KBM-7 (cell line): Measurements from ENCODE around the gene MANBA.
A peak's percentile ranks its signal among the peaks of the same experiment; 100 is the strongest.
"Not testable (repeated sequence)": the region's sequence is repeated elsewhere in the genome, so short reads cannot be mapped to it uniquely, and the experiment has no call there.

Experiments
- DNase-seq: peaks from one replicate; pipeline ENCODE4 v3.0.0-alpha.2; 2015
- in situ Hi-C: fragments of 300-500 bp; cut with MboI; formaldehyde crosslinking; loops from 2 replicates; pipeline ENCODE4 v1.14.3; 2020; ENCODE audit warnings: low sequenced_read_pairs, low pct_unique_long_range_greater_than_20kb, mixed read lengths

MANBA gene

GRCh38 chr4:102730968-102731533, 29.7 kb downstream of the MANBA start:
- peak; percentile 24 for DNase-seq
- in situ Hi-C loops = no loop called here

GRCh38 chr4:102729486-102729885, 31.3 kb downstream of the MANBA start:
- in situ Hi-C loops, DNase-seq: not testable (repeated sequence)

GRCh38 chr4:102726919-102727318, 33.8 kb downstream of the MANBA start:
- DNase-seq, in situ Hi-C loops: not testable (repeated sequence)

GRCh38 chr4:102726068-102726467, 34.7 kb downstream of the MANBA start:
- no peak for DNase-seq
- in situ Hi-C loops = no loop called here

- DNase-seq = no peak
- in situ Hi-C loops = no loop called here
These were observed 35.5 kb downstream of the MANBA start for GRCh38 chr4:102725229-102725628.

GRCh38 chr4:102723511-102723910, 37.3 kb downstream of the MANBA start:
- no peak for DNase-seq
- in situ Hi-C loops = no loop called here

- in situ Hi-C loops = no loop called here
- DNase-seq = no peak
These were observed 38.0 kb downstream of the MANBA start for GRCh38 chr4:102722740-102723139.

GRCh38 chr4:102718833-102719575, 41.8 kb downstream of the MANBA start:
- DNase-seq, in situ Hi-C loops: not testable (repeated sequence)

GRCh38 chr4:102717448-102718092, 43.2 kb downstream of the MANBA start:
- in situ Hi-C loops = no loop called here
- DNase-seq = no peak

- DNase-seq = no peak
- in situ Hi-C loops = no loop called here
These were observed 45.7 kb downstream of the MANBA start for GRCh38 chr4:102715057-102715456.

GRCh38 chr4:102713774-102714173, 47.0 kb downstream of the MANBA start:
- in situ Hi-C loops, DNase-seq: not testable (repeated sequence)

GRCh38 chr4:102713096-102713495, 47.7 kb downstream of the MANBA start:
- no peak for DNase-seq
- in situ Hi-C loops = no loop called here

GRCh38 chr4:102710986-102711385, 49.8 kb downstream of the MANBA start:
- no peak for DNase-seq
- in situ Hi-C loops = no loop called here

- in situ Hi-C loops, DNase-seq: not testable (repeated sequence)
These were observed 51.7 kb downstream of the MANBA start for GRCh38 chr4:102709060-102709459.

- no peak for DNase-seq
These were observed 53.6 kb downstream of the MANBA start for GRCh38 chr4:102707150-102707549.

GRCh38 chr4:102705391-102705935, 55.3 kb downstream of the MANBA start:
- no peak for DNase-seq
- in situ Hi-C loops = no loop called here

More at GRCh38 chr4:102707150-102707549, 53.6 kb downstream of the MANBA start:
- in situ Hi-C loops = no loop called here

- in situ Hi-C loops = no loop called here
- no peak for DNase-seq
These were observed 64.0 kb downstream of the MANBA start for GRCh38 chr4:102696758-102697157.

GRCh38 chr4:102694791-102695190, 66.0 kb downstream of the MANBA start:
- in situ Hi-C loops = no loop called here
- no peak for DNase-seq

- no peak for DNase-seq
These were observed 66.9 kb downstream of the MANBA start for GRCh38 chr4:102693861-102694260.

GRCh38 chr4:102693262-102693850, 67.4 kb downstream of the MANBA start:
- in situ Hi-C loops = no loop called here
- no peak for DNase-seq

More at GRCh38 chr4:102693861-102694260, 66.9 kb downstream of the MANBA start:
- in situ Hi-C loops = no loop called here
